Measurements from ENCODE around the gene HILPDA. TPM values are rescaled to one million over a fixed set of nuclear protein-coding genes. Genes with fewer than 3 reads are reported as not detected.

HILPDA gene
- total RNA-seq, 2 experiments from 2014 or later, result 51.8 to 53.4 TPM

GRCh38 chr7:128435327-128435686 is 20.4 kb upstream of the HILPDA start:
- Mint-ChIP-seq H3K4me3 (no peak overlapping the region), H3K9me3 (no peaks in the 10 kb centered on the region), H3K36me3 (ENCODE audit: low read depth) (no peaks in the 10 kb centered on the region), H3K27me3 (peaks cover 15% of the 10 kb centered on the region), H3K4me1 (no peaks in the 10 kb centered on the region), H3K27ac (no peak overlapping the region)
- POLR2A ChIA-PET, result interaction anchor here (1.3 kb wide), 1 partner anchor 20 kb away, joined by 3 read pairs; the partner anchor contains the start of gene HILPDA
- CTCF ChIA-PET, result interaction anchor here (0.8 to 5.7 kb wide), 6 partner anchors 9 to 49 kb away, joined by 3 to 42 read pairs (median 4); no protein-coding TSS in a partner anchor
- no peak for DNase-seq

- Mint-ChIP-seq H3K27ac (no peak overlapping the region), H3K4me1 (no peaks in the 10 kb centered on the region), H3K9me3 (no peaks in the 10 kb centered on the region), H3K27me3 (peaks cover 15% of the 10 kb centered on the region), H3K36me3 (ENCODE audit: low read depth) (no peaks in the 10 kb centered on the region), H3K4me3 (no peak overlapping the region)
- CTCF ChIA-PET, result interaction anchor here (0.9 to 8.3 kb wide), 3 partner anchors 11 to 21 kb away, joined by 3 to 73 read pairs (median 3); partner anchors contain the start of gene HILPDA
- POLR2A ChIA-PET, result interaction anchor here (1.3 kb wide), 1 partner anchor 11 kb away, joined by 3 read pairs; no protein-coding TSS in a partner anchor
- no peak for DNase-seq
Measured at GRCh38 chr7:128437426-128438332, 18.0 kb upstream of the HILPDA start.

- no peak overlapping the region for H3K4me3 Mint-ChIP-seq
- DNase-seq, result no peak
- no peak overlapping the region for H3K27ac Mint-ChIP-seq
- H3K36me3 Mint-ChIP-seq (ENCODE audit: low read depth), result no peaks in the 10 kb centered on the region
- H3K4me1 Mint-ChIP-seq, result no peaks in the 10 kb centered on the region
- H3K27me3 Mint-ChIP-seq, result peaks cover 3% of the 10 kb centered on the region
- CTCF ChIA-PET, result interaction anchor here (8.3 kb wide), 1 partner anchor 15 kb away, joined by 73 read pairs; no protein-coding TSS in a partner anchor
- POLR2A ChIA-PET, result no interaction called here
- no peaks in the 10 kb centered on the region for H3K9me3 Mint-ChIP-seq
Measured at GRCh38 chr7:128442356-128442755, 13.3 kb upstream of the HILPDA start.

GRCh38 chr7:128443831-128444600 is 11.7 kb upstream of the HILPDA start:
- DNase-seq, result no peak
- no peaks in the 10 kb centered on the region for H3K9me3 Mint-ChIP-seq
- no peak overlapping the region for H3K27ac Mint-ChIP-seq
- ChIA-PET CTCF (interaction anchor here (1.0 to 8.3 kb wide), 4 partner anchors 15 to 17 kb away, joined by 3 to 73 read pairs (median 4); no protein-coding TSS in a partner anchor), POLR2A (interaction anchor here (1.9 kb wide), 1 partner anchor 11 kb away, joined by 6 read pairs; the partner anchor contains the start of gene HILPDA)
- H3K36me3 Mint-ChIP-seq (ENCODE audit: low read depth), result no peaks in the 10 kb centered on the region
- no peaks in the 10 kb centered on the region for H3K4me1 Mint-ChIP-seq
- H3K27me3 Mint-ChIP-seq, result no peaks in the 10 kb centered on the region
- H3K4me3 Mint-ChIP-seq, result no peak overlapping the region

GRCh38 chr7:128446306-128446705 is 9.4 kb upstream of the HILPDA start:
- Mint-ChIP-seq H3K9me3 (no peaks in the 10 kb centered on the region), H3K4me1 (peaks cover 3% of the 10 kb centered on the region), H3K27me3 (peaks cover 7% of the 10 kb centered on the region), H3K27ac (no peak overlapping the region), H3K4me3 (no peak overlapping the region), H3K36me3 (ENCODE audit: low read depth) (no peaks in the 10 kb centered on the region)
- DNase-seq, result no peak
- ChIA-PET POLR2A (no interaction called here), CTCF (interaction anchor here (1.0 kb wide), 1 partner anchor 9 kb away, joined by 3 read pairs; the partner anchor contains the start of gene HILPDA)

- POLR2A ChIA-PET, result interaction anchor here (1.3 kb wide), 1 partner anchor 11 kb away, joined by 3 read pairs; no protein-coding TSS in a partner anchor
- DNase-seq, result no peak
- Mint-ChIP-seq H3K9me3 (no peaks in the 10 kb centered on the region), H3K36me3 (ENCODE audit: low read depth) (no peaks in the 10 kb centered on the region), H3K27ac (no peak overlapping the region), H3K4me3 (no peak overlapping the region), H3K27me3 (peaks cover 20% of the 10 kb centered on the region), H3K4me1 (peaks cover 11% of the 10 kb centered on the region)
- CTCF ChIA-PET, result interaction anchor here (1.9 to 2.5 kb wide), 2 partner anchors 14 to 20 kb away, joined by 11 to 12 read pairs; no protein-coding TSS in a partner anchor
Measured at GRCh38 chr7:128447941-128448564, 7.6 kb upstream of the HILPDA start.

- Mint-ChIP-seq H3K4me1 (peaks cover 11% of the 10 kb centered on the region), H3K27me3 (peaks cover 23% of the 10 kb centered on the region), H3K36me3 (ENCODE audit: low read depth) (no peaks in the 10 kb centered on the region), H3K9me3 (no peaks in the 10 kb centered on the region), H3K27ac (no peak overlapping the region), H3K4me3 (no peak overlapping the region)
- CTCF ChIA-PET, result interaction anchor here (1.9 to 2.5 kb wide), 2 partner anchors 13 to 21 kb away, joined by 11 to 12 read pairs; no protein-coding TSS in a partner anchor
- POLR2A ChIA-PET, result interaction anchor here (1.3 kb wide), 1 partner anchor 12 kb away, joined by 3 read pairs; no protein-coding TSS in a partner anchor
- no peak for DNase-seq
Measured at GRCh38 chr7:128448751-128449302, 6.9 kb upstream of the HILPDA start.

- H3K4me1 Mint-ChIP-seq, result peaks cover 22% of the 10 kb centered on the region
- H3K27ac Mint-ChIP-seq, result no peak overlapping the region
- H3K36me3 Mint-ChIP-seq (ENCODE audit: low read depth), result no peaks in the 10 kb centered on the region
- H3K9me3 Mint-ChIP-seq, result no peaks in the 10 kb centered on the region
- CTCF ChIA-PET, result interaction anchor here (1.1 kb wide), 1 partner anchor 11 kb away, joined by 3 read pairs; no protein-coding TSS in a partner anchor
- peaks cover 23% of the 10 kb centered on the region for H3K27me3 Mint-ChIP-seq
- POLR2A ChIA-PET, result no interaction called here
- no peak for DNase-seq
- no peak overlapping the region for H3K4me3 Mint-ChIP-seq
Measured at GRCh38 chr7:128450409-128450808, 5.3 kb upstream of the HILPDA start.

- ChIA-PET POLR2A (no interaction called here), CTCF (interaction anchor here (1.1 kb wide), 1 partner anchor 11 kb away, joined by 3 read pairs; no protein-coding TSS in a partner anchor)
- Mint-ChIP-seq H3K36me3 (ENCODE audit: low read depth) (no peaks in the 10 kb centered on the region), H3K9me3 (no peaks in the 10 kb centered on the region), H3K4me1 (peaks cover 23% of the 10 kb centered on the region), H3K27ac (no peak overlapping the region), H3K4me3 (no peak overlapping the region), H3K27me3 (peaks cover 23% of the 10 kb centered on the region)
- DNase-seq, result no peak
Measured at GRCh38 chr7:128450913-128451312, 4.8 kb upstream of the HILPDA start.

GRCh38 chr7:128452552-128452951 is 3.1 kb upstream of the HILPDA start:
- peaks cover 6% of the 10 kb centered on the region for H3K36me3 Mint-ChIP-seq (ENCODE audit: low read depth)
- no peaks in the 10 kb centered on the region for H3K9me3 Mint-ChIP-seq
- no peak overlapping the region for H3K27ac Mint-ChIP-seq
- no peak overlapping the region for H3K4me3 Mint-ChIP-seq
- CTCF ChIA-PET, result interaction anchor here (1.0 to 4.8 kb wide), 6 partner anchors 9 to 105 kb away, joined by 3 to 85 read pairs (median 4); no protein-coding TSS in a partner anchor
- POLR2A ChIA-PET, result interaction anchor here (1.6 kb wide), 1 partner anchor 21 kb away, joined by 5 read pairs; no protein-coding TSS in a partner anchor
- peaks cover 36% of the 10 kb centered on the region for H3K4me1 Mint-ChIP-seq
- DNase-seq, result no peak
- peaks cover 23% of the 10 kb centered on the region for H3K27me3 Mint-ChIP-seq

GRCh38 chr7:128453836-128454804 is 1.6 kb upstream of the HILPDA start:
- Mint-ChIP-seq H3K9me3 (no peaks in the 10 kb centered on the region), H3K27ac (no peak overlapping the region), H3K36me3 (ENCODE audit: low read depth) (peaks cover 19% of the 10 kb centered on the region), H3K4me1 (peaks cover 50% of the 10 kb centered on the region), H3K4me3 (peak overlapping the region; percentile 25), H3K27me3 (peaks cover 23% of the 10 kb centered on the region)
- no peak for DNase-seq
- CTCF ChIA-PET, result interaction anchor here (0.6 to 4.8 kb wide), 10 partner anchors 7 to 285 kb away, joined by 3 to 85 read pairs (median 4); partner anchors contain the start of genes CALU and RBM28
- POLR2A ChIA-PET, result interaction anchor here (1.2 to 1.6 kb wide), 2 partner anchors 23 to 26 kb away, joined by 3 to 5 read pairs; no protein-coding TSS in a partner anchor
